ENCODE data around the gene FUT1. TPM values are rescaled to one million over a fixed set of nuclear protein-coding genes. Genes with fewer than 3 reads are reported as not detected.
"Not testable (repeated sequence)": the region's sequence is repeated elsewhere in the genome, so short reads cannot be mapped to it uniquely, and the experiment has no call there.

The FUT1 gene
- total RNA-seq, 1 donor from 2014 or later, result 1.8 TPM

- no peak for TF ChIP-seq CTCF (IDR thresholded peaks at IDR 0.05; ENCODE audit: borderline replicate concordance)
- no peaks in the 10 kb centered on the region for H3K9me3 ChIP-seq (replicated peaks)
- intact Hi-C loops (cut with micrococcal nuclease), result no loop called here
- peaks cover 19% of the 10 kb centered on the region for H3K4me1 ChIP-seq
- no peaks in the 10 kb centered on the region for H3K36me3 ChIP-seq
- H3K27me3 ChIP-seq (ENCODE audit: low read depth), result no peaks in the 10 kb centered on the region
- H3K27ac ChIP-seq (replicated peaks), result peak overlapping the region; percentile 79
- DNase-seq, result no peak
- no peak overlapping the region for H3K4me3 ChIP-seq
These were observed 20.1 kb upstream of the FUT1 start for GRCh38 chr19:48772503-48772953.

- Histone ChIP-seq H3K27ac (replicated peaks) (no peak overlapping the region), H3K27me3 (ENCODE audit: low read depth) (no peaks in the 10 kb centered on the region), H3K4me3 (no peak overlapping the region), H3K4me1 (peaks cover 19% of the 10 kb centered on the region), H3K36me3 (no peaks in the 10 kb centered on the region), H3K9me3 (replicated peaks) (no peaks in the 10 kb centered on the region)
- intact Hi-C loops (cut with micrococcal nuclease), result no loop called here
- no peak for DNase-seq
- no peak for TF ChIP-seq CTCF (IDR thresholded peaks at IDR 0.05; ENCODE audit: borderline replicate concordance)
These were observed 18.5 kb upstream of the FUT1 start for GRCh38 chr19:48770734-48771472.

GRCh38 chr19:48770266-48770665 lies 17.8 kb upstream of the FUT1 start:
- DNase-seq, result no peak
- no peaks in the 10 kb centered on the region for H3K36me3 ChIP-seq
- no peak for TF ChIP-seq CTCF (IDR thresholded peaks at IDR 0.05; ENCODE audit: borderline replicate concordance)
- no peak overlapping the region for H3K27ac ChIP-seq (replicated peaks)
- no peaks in the 10 kb centered on the region for H3K9me3 ChIP-seq (replicated peaks)
- H3K4me3 ChIP-seq, result no peak overlapping the region
- no peaks in the 10 kb centered on the region for H3K27me3 ChIP-seq (ENCODE audit: low read depth)
- peaks cover 19% of the 10 kb centered on the region for H3K4me1 ChIP-seq
- intact Hi-C loops (cut with micrococcal nuclease), result no loop called here

GRCh38 chr19:48768994-48769713 lies 16.7 kb upstream of the FUT1 start:
- no peak for DNase-seq
- no peaks in the 10 kb centered on the region for H3K9me3 ChIP-seq (replicated peaks)
- H3K27me3 ChIP-seq (ENCODE audit: low read depth), result no peaks in the 10 kb centered on the region
- peaks cover 19% of the 10 kb centered on the region for H3K4me1 ChIP-seq
- no peak for TF ChIP-seq CTCF (IDR thresholded peaks at IDR 0.05; ENCODE audit: borderline replicate concordance)
- H3K27ac ChIP-seq (replicated peaks), result no peak overlapping the region
- H3K4me3 ChIP-seq, result no peak overlapping the region
- intact Hi-C loops (cut with micrococcal nuclease), result no loop called here
- no peaks in the 10 kb centered on the region for H3K36me3 ChIP-seq

GRCh38 chr19:48768171-48768753 lies 15.8 kb upstream of the FUT1 start:
- H3K9me3 ChIP-seq (replicated peaks); DNase-seq; H3K27me3 ChIP-seq (ENCODE audit: low read depth); H3K27ac ChIP-seq (replicated peaks); H3K4me3 ChIP-seq; intact Hi-C loops (cut with micrococcal nuclease); H3K36me3 ChIP-seq: not testable (repeated sequence)
- H3K4me1 ChIP-seq, result peaks cover 19% of the 10 kb centered on the region

GRCh38 chr19:48765816-48766215 lies 13.4 kb upstream of the FUT1 start:
- H3K36me3 ChIP-seq; H3K4me3 ChIP-seq; H3K4me1 ChIP-seq; H3K9me3 ChIP-seq (replicated peaks); H3K27ac ChIP-seq (replicated peaks); intact Hi-C loops (cut with micrococcal nuclease); DNase-seq; H3K27me3 ChIP-seq (ENCODE audit: low read depth): not testable (repeated sequence)

All from left ventricle myocardium inferior (tissue), 1 donor.